WTC11 (cell line): ENCODE results near the gene SRC. TPM values are rescaled to one million over a fixed set of nuclear protein-coding genes. Genes with fewer than 3 reads are reported as not detected.
A peak's percentile ranks its signal among the peaks of the same experiment; 100 is the strongest.

ENCODE experiments used
- ATAC-seq: fragments of 200-7000 bp; cut with Tn5 transposase; 2 replicates; pipeline ENCODE4 v1.10.0; 2021; ENCODE audit warnings: mild to moderate bottlenecking, moderate library complexity
- CTCF ChIA-PET: fragments of 300-600 bp; sonication (Branson Sonifier 250); formaldehyde crosslinking; loops from one replicate; lab custom pipeline; 2021; ENCODE audit warnings: antibody characterized with exemption; lab: Charles Lee
- POLR2A ChIA-PET: fragments of 350-600 bp; sonication (Branson Sonifier 250); formaldehyde crosslinking; loops from one replicate; lab custom pipeline; 2021; ENCODE audit warnings: antibody characterized with exemption; lab: Charles Lee
- DNase-seq: peaks from one replicate; pipeline ENCODE4 v3.0.0; 2021; ENCODE audit warnings: low spot score
- H3K27ac Mint-ChIP-seq: 2 replicates; pipeline ENCODE4 v1.8.0; 2021; ENCODE audit warnings: mixed read lengths
- H3K27me3 Mint-ChIP-seq: 2 replicates; pipeline ENCODE4 v1.8.0; 2021; ENCODE audit warnings: low read depth, mild to moderate bottlenecking, moderate library complexity, mixed read lengths
- H3K36me3 Mint-ChIP-seq: 2 replicates; pipeline ENCODE4 v1.8.0; 2021; ENCODE audit warnings: mixed read lengths
- H3K4me1 Mint-ChIP-seq: 2 replicates; pipeline ENCODE4 v1.8.0; 2022; ENCODE audit warnings: mixed read lengths
- H3K4me3 Mint-ChIP-seq: 2 replicates; pipeline ENCODE4 v1.8.0; 2021; ENCODE audit warnings: mild to moderate bottlenecking, moderate library complexity, mixed read lengths
- H3K9me3 Mint-ChIP-seq: 2 replicates; pipeline ENCODE4 v1.8.0; 2021; ENCODE audit warnings: mixed read lengths
- AFF4 ChIP-seq: sonication (generic); formaldehyde crosslinking; IDR thresholded peaks from 2 replicates; pipeline ENCODE4 v1.8.1; 2023; ENCODE audit warnings: mild to moderate bottlenecking, missing genetic modification reagents, borderline replicate concordance
- CBFB ChIP-seq: sonication (generic); formaldehyde crosslinking; IDR thresholded peaks from 2 replicates; pipeline ENCODE4 v1.8.1; 2022; ENCODE audit warnings: mild to moderate bottlenecking, low read depth, missing genetic modification reagents
- E2F1 ChIP-seq: sonication (generic); formaldehyde crosslinking; IDR thresholded peaks from 2 replicates; pipeline ENCODE4 v1.8.0; 2022; ENCODE audit warnings: mild to moderate bottlenecking, missing genetic modification reagents
- EMX1 ChIP-seq: fragments of 250-450 bp; sonication (Bioruptor Pico); IDR thresholded peaks from 2 replicates; pipeline ENCODE4 v1.8.0; 2021; ENCODE audit warnings: mild to moderate bottlenecking
- FOXP4 ChIP-seq: sonication (generic); formaldehyde crosslinking; IDR thresholded peaks from 2 replicates; pipeline ENCODE4 v1.8.0; 2022; ENCODE audit warnings: mild to moderate bottlenecking, missing genetic modification reagents
- IRF2 ChIP-seq: sonication (generic); formaldehyde crosslinking; IDR thresholded peaks from 2 replicates; pipeline ENCODE4 v1.8.0; 2022; ENCODE audit warnings: low read depth, missing genetic modification reagents, borderline replicate concordance
- KAT7 ChIP-seq: sonication (generic); formaldehyde crosslinking; IDR thresholded peaks from 2 replicates; pipeline ENCODE4 v1.8.1; 2023; ENCODE audit warnings: missing genetic modification reagents, mild to moderate bottlenecking, borderline replicate concordance
- NFE2L1 ChIP-seq: sonication (generic); formaldehyde crosslinking; IDR thresholded peaks from 2 replicates; pipeline ENCODE4 v1.8.1; 2023; ENCODE audit warnings: missing genetic modification reagents
- NR1H2 ChIP-seq: sonication (generic); formaldehyde crosslinking; IDR thresholded peaks from 2 replicates; pipeline ENCODE4 v1.9.0; 2021; ENCODE audit warnings: mild to moderate bottlenecking, moderate library complexity, missing genetic modification reagents
- TP53 ChIP-seq: sonication (generic); formaldehyde crosslinking; IDR thresholded peaks from 2 replicates; pipeline ENCODE4 v1.8.1; 2023; ENCODE audit warnings: mild to moderate bottlenecking, missing genetic modification reagents
- ZMAT4 ChIP-seq: fragments of 250-450 bp; sonication (Bioruptor Pico); IDR thresholded peaks from 2 replicates; pipeline ENCODE4 v1.9.0; 2021; ENCODE audit warnings: mild to moderate bottlenecking
- ZNF396 ChIP-seq: fragments of 250-450 bp; sonication (Bioruptor Pico); IDR thresholded peaks from 2 replicates; pipeline ENCODE4 v1.8.0; 2021; ENCODE audit warnings: mild to moderate bottlenecking, moderate library complexity, borderline replicate concordance
- total RNA-seq: library from RNA; stranded (reverse); gene quantifications from 3 replicates; pipeline ENCODE4 v1.2.3, GENCODE V29; 2021
- TF ChIP-seq, protein P1 (sequence below): sonication (generic); formaldehyde crosslinking; IDR thresholded peaks from 2 replicates; pipeline ENCODE4 v1.8.1; 2022; ENCODE audit warnings: mild to moderate bottlenecking, missing genetic modification reagents, moderate library complexity, borderline replicate concordance

SRC gene
- total RNA-seq, 1 experiment from 2014 or later: 33.3 TPM

GRCh38 chr20:37407019-37407566 is 61.2 kb downstream of the SRC start:
- H3K9me3 Mint-ChIP-seq: no peaks in the 10 kb centered on the region
- ATAC-seq: no peak
- peak overlapping the region; percentile 16; the same call in 1 of the 2 replicates for H3K27ac Mint-ChIP-seq
- H3K27me3 Mint-ChIP-seq: peaks cover 5% of the 10 kb centered on the region
- H3K4me1 Mint-ChIP-seq: peaks cover 37% of the 10 kb centered on the region
- ChIA-PET CTCF (no interaction called here), POLR2A (interaction anchor here (0.6 kb wide), 1 partner anchor 42 kb away, joined by 3 read pairs; no protein-coding TSS in a partner anchor)
- DNase-seq: no peak
- H3K36me3 Mint-ChIP-seq: peaks cover 4% of the 10 kb centered on the region; the same call in 1 of the 2 replicates
- TF ChIP-seq, protein P1, sequence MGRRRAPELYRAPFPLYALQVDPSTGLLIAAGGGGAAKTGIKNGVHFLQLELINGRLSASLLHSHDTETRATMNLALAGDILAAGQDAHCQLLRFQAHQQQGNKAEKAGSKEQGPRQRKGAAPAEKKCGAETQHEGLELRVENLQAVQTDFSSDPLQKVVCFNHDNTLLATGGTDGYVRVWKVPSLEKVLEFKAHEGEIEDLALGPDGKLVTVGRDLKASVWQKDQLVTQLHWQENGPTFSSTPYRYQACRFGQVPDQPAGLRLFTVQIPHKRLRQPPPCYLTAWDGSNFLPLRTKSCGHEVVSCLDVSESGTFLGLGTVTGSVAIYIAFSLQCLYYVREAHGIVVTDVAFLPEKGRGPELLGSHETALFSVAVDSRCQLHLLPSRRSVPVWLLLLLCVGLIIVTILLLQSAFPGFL (CRISPR knock-in tag): no peak
- peak overlapping the region; percentile 50; the same call in 1 of the 2 replicates for H3K4me3 Mint-ChIP-seq

DNA sequence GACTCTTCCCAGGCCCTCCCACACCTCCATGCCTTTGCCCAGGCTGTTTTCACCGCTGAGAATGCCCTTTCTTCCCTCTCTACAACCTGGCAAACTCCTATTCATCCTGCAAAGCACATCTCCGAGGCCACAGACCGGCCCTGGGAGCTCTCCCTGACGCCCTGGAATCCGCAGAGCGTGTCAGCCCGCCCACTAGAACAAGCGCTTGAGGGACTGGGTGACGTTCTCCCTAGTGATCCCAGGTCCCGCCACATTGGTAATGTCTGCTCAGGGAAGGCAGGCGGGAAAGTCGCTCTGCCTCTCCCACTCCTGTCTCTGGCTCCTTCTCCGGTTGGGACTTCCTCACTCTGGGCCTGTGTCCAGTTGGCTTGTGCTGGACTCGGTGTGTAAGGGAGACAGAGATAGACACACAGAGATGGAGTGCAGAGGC is 61.6 kb downstream of the SRC start:
- POLR2A ChIA-PET: interaction anchor here (0.6 kb wide), 1 partner anchor 43 kb away, joined by 3 read pairs; no protein-coding TSS in a partner anchor
- CTCF ChIA-PET: no interaction called here

DNA sequence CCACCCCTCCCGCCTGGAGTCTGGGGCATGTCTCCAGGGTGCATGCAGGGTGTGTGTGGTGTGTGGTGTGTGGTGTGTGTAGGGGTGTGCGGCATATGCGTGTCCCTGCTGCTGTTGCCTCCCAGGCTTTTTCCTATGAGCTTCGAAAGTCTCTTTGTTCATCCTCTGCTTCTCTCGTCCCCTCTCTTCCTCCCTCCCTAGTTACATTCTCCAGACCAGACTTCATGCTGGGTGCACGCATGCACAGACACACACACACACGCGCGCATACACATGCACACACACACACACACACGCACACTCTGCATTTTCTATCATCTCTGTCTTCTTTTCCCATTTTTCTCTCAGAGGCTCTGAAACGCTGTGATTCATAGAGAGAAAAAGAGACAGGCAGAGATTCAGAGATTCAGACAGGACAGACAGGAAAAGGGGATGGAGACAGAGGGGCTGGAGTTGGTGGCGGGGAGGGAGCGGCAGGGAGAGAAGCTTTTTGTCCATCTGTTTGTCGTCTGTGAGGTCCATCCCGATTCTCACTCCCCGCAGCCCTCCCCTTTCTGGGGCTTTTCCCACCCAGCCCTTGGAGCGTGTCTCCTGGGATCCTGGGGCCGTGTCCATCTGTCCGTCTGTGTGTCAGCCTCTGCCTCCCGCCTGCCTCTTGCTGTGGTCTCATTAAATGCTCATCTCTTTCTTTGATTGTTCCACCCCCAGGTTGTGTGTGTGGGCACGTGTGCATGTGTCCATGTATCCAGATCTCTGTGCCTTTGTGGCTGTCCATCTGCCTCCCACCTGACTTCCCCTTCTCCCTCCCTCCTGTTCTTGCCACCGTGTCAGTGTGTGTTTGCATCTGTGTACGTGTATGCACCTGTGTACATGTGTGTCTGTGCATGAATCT is 62.6 kb downstream of the SRC start:
- Mint-ChIP-seq H3K27me3 (peaks cover 5% of the 10 kb centered on the region), H3K4me1 (peaks cover 37% of the 10 kb centered on the region), H3K27ac (no peak overlapping the region), H3K36me3 (no peaks in the 10 kb centered on the region; the same call in 1 of the 2 replicates), H3K4me3 (no peak overlapping the region; the same call in 1 of the 2 replicates), H3K9me3 (no peaks in the 10 kb centered on the region)
- ATAC-seq (no peak), DNase-seq (no peak)
- ChIA-PET CTCF (no interaction called here), POLR2A (no interaction called here)
- TF ChIP-seq CBFB (CRISPR knock-in tag) (no peak), ZNF396 (CRISPR knock-in tag) (no peak), AFF4 (no peak), TP53 (no peak), KAT7 (CRISPR knock-in tag) (no peak), NFE2L1 (no peak), E2F1 (no peak), IRF2 (CRISPR knock-in tag) (no peak), FOXP4 (CRISPR knock-in tag) (no peak)

More for the DNA sequence above, 61.6 kb downstream of the SRC start:
- no peak for ATAC-seq
- H3K4me3 Mint-ChIP-seq: peak overlapping the region; percentile 16; the same call in 1 of the 2 replicates
- TF ChIP-seq ZMAT4 (CRISPR knock-in tag) (no peak), NFE2L1 (peak; percentile 18; the same call in 1 of the 2 replicates), EMX1 (CRISPR knock-in tag) (no peak), NR1H2 (CRISPR knock-in tag) (no peak)
- TF ChIP-seq, all 79 proteins: peak for 1
- Mint-ChIP-seq H3K27me3 (peaks cover 5% of the 10 kb centered on the region), H3K27ac (peak overlapping the region; percentile 16; the same call in 1 of the 2 replicates), H3K36me3 (peaks cover 2% of the 10 kb centered on the region; the same call in 1 of the 2 replicates), H3K9me3 (no peaks in the 10 kb centered on the region), H3K4me1 (peaks cover 37% of the 10 kb centered on the region)
- DNase-seq: no peak
